GM21825 (cell line): ENCODE data around the gene VIL1.

Source experiments
- ATAC-seq: cut with Tn5 transposase; IDR thresholded peaks from one replicate; pipeline ENCODE4 v1.9.1; 2021; ENCODE audit warnings: mild to moderate bottlenecking, moderate library complexity; ENCODE audit not compliant: unreplicated experiment

VIL1 gene

GRCh38 chr2:218405086-218405745 is 13.7 kb upstream of the VIL1 start:
- ATAC-seq: no peak

DNA sequence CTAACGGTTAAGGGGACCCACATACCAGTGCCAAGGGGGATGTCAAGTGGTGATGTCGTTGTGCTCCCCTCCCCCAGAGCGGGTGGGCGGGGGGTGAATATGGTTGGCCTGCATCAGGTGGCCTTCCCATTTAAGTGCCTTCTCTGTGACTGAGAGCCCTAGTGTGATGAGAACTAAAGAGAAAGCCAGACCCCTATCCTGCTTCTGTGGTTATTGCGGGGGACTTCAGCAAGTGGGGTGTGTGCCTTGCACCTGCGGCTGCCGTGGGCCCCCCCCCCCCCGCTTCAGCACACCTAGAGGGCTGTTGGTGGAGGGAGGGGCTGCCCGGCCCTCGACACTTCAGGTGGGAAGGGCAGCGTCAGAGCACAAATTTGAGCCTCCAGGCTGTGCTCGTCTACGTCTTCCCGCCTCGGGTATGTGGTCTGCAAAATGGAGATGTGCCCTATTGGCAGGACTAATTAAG is 13.1 kb upstream of the VIL1 start:
- peak; percentile 0 for ATAC-seq

- ATAC-seq: peak; percentile 82
Measured at GRCh38 chr2:218406209-218406948, 12.5 kb upstream of the VIL1 start.

DNA sequence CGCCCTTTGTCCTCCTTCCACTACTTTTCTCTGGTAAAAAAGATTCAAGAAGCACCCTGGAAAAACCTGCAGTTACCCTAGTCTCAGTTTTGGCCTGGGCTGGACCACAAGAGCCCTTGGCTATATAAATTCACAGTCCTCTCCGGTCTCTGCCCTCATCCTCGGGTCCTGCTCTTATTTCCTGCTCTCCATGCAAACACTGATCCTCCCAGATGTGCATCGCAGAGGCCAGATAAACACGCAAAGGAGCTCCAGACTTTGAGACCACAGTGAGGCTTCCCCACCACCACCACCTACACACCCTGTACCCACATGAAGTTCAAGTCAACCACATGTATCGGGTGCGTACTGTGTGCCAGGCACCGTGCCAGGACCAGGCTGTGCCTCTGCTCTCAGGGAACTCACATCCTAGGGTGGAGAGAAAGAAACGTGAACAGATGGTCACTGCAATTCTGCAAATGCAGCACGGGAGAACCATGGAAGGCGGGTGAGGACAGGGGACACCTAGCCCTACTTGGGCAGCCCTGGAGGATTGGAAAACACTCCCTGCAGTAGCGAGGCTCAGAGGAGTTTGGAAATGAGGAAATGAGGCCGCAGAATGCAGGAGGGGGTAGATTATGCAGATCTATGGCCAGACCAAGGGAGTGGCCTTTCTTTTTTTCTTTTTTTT is 11.8 kb upstream of the VIL1 start:
- ATAC-seq: peak; percentile 9

DNA sequence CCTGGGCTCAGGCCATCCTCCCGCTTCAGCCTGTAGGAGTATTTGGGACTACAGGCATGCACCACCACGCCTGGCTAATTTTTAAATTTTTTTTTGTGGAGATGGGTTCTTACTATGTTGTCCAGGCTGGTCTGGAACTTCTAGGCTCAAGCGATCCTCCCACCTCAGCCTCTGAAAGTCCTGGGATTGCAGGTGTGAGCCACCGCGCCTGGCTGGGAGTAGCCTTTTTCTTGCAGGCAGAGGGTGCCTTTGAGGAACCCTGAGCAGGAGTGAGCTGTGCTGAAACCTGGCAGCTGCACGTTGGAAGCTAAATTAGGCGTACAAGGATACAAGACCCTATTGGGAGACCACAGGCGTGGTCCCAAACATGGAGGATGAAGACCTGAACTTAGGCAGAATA is 11.2 kb upstream of the VIL1 start:
- ATAC-seq: no peak

- no peak for ATAC-seq
Measured at GRCh38 chr2:218418321-218418716, 604 bp upstream of the VIL1 start.

DNA sequence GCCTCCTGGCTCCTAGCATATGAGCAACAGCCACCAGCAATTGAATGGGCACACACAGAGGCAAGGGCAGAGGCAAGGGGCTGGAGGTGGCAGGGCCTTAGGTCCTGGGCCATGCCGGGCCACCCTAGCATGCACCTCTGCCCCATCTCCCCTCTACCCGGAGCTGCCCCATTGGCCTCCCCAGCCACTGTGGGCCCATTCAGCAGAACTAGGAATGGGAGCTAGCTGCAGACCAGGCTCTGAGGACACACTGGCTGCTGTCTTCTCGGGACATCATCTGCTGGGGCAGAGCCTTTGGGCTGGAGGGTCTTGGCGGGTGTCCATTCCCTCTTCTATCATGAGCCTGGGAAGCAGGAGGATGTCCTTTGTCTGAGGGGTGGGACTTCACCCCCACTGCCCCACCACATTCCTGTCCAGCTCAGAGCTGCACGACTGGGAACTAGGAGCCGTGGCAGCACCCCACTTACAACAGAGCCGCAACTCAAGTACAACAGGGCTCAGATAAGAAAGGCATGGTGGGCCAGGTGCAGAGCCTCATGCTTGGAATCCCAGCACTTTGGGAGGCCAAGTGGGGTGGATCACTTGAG is 800 bp downstream of the VIL1 start:
- no peak for ATAC-seq

DNA sequence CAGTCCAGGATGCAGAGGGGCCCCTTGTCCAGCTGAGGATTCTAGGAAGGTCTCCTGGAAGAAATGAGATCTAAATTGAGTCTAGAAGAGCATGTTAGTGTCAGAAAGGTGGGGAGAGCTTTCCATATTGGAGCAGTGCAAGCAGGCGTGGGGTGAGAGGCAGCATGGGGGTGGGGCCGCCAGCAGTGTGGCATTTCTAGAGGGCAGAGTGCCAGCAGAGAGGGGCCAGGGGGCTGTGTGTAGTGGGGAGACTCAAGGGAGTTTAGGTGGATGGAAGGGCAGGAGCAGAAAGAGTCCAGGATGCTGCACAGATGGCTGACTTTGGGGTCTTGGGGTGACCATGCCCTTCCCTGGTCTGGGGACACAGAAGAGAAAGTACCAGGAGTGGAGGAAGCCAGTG is 2.1 kb downstream of the VIL1 start:
- ATAC-seq: no peak

- ATAC-seq: no peak
Measured at GRCh38 chr2:218422403-218423086, 3.6 kb downstream of the VIL1 start.

GRCh38 chr2:218423584-218423983 is 4.7 kb downstream of the VIL1 start:
- ATAC-seq: no peak

GRCh38 chr2:218425531-218425930 is 6.6 kb downstream of the VIL1 start:
- no peak for ATAC-seq

- ATAC-seq: no peak
Measured at GRCh38 chr2:218427741-218428140, 8.8 kb downstream of the VIL1 start.

GRCh38 chr2:218428846-218429558 is 10.1 kb downstream of the VIL1 start:
- ATAC-seq: no peak

DNA sequence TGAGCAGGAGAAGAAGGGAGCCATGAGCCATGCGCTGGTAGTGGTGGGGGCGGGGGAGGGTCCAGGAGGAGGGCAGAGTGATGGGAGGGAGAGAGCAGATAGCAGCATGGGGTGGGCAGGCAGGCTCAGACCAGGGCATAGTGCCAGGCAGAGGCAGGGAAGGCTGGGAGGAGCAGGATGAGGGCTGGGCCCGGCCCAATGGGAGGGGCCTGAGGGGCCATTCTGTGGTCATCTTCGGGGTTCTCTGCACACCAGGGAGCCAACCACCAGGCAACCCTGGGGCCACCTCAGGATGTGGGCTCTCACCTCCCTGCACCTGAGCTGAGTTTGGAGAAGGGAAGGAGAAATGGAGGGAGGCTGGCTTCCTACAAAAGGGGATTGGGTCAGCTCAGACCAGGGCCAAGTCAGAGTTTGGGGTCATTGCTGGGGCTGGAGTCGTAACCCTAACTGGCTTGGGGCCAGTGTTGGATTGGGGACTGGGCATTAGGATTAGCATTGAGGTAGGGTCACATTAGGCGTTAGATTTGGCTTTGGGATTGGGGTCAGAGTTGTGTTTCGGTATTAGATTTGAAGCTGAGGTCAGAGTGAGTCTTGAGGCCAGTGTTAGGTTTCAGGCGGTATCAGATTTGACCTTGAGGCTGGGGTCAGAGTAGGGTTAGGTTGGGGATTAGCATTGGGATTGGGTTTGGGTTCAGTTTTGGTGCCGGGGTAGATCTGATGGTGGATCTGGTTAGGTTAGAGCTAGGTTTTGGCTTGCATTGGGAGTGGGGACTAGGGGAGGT is 11.2 kb downstream of the VIL1 start:
- ATAC-seq: no peak

- no peak for ATAC-seq
Measured at GRCh38 chr2:218430721-218431120, 11.8 kb downstream of the VIL1 start.

DNA sequence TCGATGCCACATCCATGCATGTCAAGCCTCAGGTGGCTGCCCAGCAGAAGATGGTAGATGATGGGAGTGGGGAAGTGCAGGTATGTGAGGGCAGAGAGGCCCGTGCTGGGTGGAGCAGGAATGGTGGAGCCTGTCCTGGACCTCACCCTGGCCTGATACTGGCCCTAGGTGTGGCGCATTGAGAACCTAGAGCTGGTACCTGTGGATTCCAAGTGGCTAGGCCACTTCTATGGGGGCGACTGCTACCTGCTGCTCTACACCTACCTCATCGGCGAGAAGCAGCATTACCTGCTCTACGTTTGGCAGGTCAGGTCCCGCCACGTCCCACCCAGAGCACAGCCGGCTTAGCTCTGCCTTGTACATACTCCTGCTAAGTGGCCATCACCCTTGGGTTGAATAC is 13.0 kb downstream of the VIL1 start:
- ATAC-seq: no peak

DNA sequence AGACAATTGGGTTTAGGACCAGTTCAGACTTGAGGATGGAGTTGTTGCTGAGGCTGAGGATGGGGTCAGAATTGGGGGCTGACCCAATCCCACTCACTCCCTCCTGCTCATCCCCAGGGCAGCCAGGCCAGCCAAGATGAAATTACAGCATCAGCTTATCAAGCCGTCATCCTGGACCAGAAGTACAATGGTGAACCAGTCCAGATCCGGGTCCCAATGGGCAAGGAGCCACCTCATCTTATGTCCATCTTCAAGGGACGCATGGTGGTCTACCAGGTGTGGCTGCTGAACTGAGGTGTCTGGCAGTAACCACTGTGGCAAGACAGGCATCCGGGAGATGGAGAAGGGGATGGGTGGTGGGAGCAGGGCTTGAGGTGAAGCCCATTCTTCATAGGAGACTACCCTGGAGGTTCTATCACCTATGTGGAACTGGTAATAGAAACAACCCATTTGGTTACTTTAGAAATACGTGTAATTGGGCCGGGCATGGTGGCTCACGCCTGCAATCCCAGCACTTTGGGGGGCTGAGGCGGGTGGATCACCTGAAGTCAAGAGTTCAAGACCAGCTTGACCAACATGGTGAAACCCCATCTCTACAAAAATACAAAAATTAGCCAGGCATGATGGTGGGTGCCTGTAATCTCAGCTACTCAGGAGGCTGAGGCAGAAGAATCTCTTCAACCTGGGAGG is 13.9 kb downstream of the VIL1 start:
- no peak for ATAC-seq

DNA sequence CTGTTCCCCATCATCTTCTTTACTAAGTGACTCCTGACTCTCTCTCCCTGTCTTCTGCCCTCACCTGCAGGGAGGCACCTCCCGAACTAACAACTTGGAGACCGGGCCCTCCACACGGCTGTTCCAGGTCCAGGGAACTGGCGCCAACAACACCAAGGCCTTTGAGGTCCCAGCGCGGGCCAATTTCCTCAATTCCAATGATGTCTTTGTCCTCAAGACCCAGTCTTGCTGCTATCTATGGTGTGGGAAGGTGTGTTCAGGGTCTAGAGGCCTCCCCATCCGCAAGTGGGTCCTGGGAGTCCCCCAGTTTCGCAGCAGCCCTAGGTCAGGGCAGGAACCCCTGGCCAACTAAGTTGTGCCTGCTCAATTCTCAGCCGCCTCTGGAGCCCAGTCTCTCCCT is 15.5 kb downstream of the VIL1 start:
- no peak for ATAC-seq
